ENCODE results near the gene ATE1.

ATE1 gene

GRCh38 chr10:121845044-121845784 lies 82.6 kb downstream of the ATE1 start:
- TF ChIP-seq POLR2AphosphoS5 (IDR thresholded peaks at IDR 0.05; ENCODE audit: low read depth, low read length): no peak
- no peak for TF ChIP-seq TAF1 (IDR thresholded peaks at IDR 0.05; ENCODE audit: borderline replicate concordance, insufficient read depth, low read length)
- no peak for TF ChIP-seq SIN3A (IDR thresholded peaks at IDR 0.05; ENCODE audit: borderline replicate concordance, insufficient read depth, low read length)
- TF ChIP-seq FOXP2 (optimal IDR thresholded peaks at IDR 0.05; ENCODE audit: borderline replicate concordance, extremely low read depth, extremely low read length, insufficient read depth): no peak
- no peak for TF ChIP-seq REST (IDR thresholded peaks at IDR 0.05; ENCODE audit: insufficient read depth in 1 of 2, low read depth in 2 of 2, low read length in 2 of 2)

- no peak for TF ChIP-seq FOXP2 (optimal IDR thresholded peaks at IDR 0.05; ENCODE audit: borderline replicate concordance, extremely low read depth, extremely low read length, insufficient read depth)
- TF ChIP-seq TAF1 (IDR thresholded peaks at IDR 0.05; ENCODE audit: borderline replicate concordance, insufficient read depth, low read length): no peak
- TF ChIP-seq POLR2AphosphoS5 (IDR thresholded peaks at IDR 0.05; ENCODE audit: low read depth, low read length): no peak
- TF ChIP-seq REST (IDR thresholded peaks at IDR 0.05; ENCODE audit: insufficient read depth in 1 of 2, low read depth in 2 of 2, low read length in 2 of 2): no peak
Observed at GRCh38 chr10:121844537-121844936, 83.3 kb downstream of the ATE1 start.

- no peak for TF ChIP-seq POLR2AphosphoS5 (IDR thresholded peaks at IDR 0.05; ENCODE audit: low read depth, low read length)
Observed at GRCh38 chr10:121843379-121843778, 84.5 kb downstream of the ATE1 start.

- no peak for TF ChIP-seq FOXP2 (optimal IDR thresholded peaks at IDR 0.05; ENCODE audit: borderline replicate concordance, extremely low read depth, extremely low read length, insufficient read depth)
- no peak for TF ChIP-seq POLR2AphosphoS5 (IDR thresholded peaks at IDR 0.05; ENCODE audit: low read depth, low read length)
- TF ChIP-seq SIN3A (IDR thresholded peaks at IDR 0.05; ENCODE audit: borderline replicate concordance, insufficient read depth, low read length): no peak
- no peak for TF ChIP-seq REST (IDR thresholded peaks at IDR 0.05; ENCODE audit: insufficient read depth in 1 of 2, low read depth in 2 of 2, low read length in 2 of 2)
- no peak for TF ChIP-seq TAF1 (IDR thresholded peaks at IDR 0.05; ENCODE audit: borderline replicate concordance, insufficient read depth, low read length)
Observed at GRCh38 chr10:121841862-121842261, 86.0 kb downstream of the ATE1 start.

- TF ChIP-seq SIN3A (IDR thresholded peaks at IDR 0.05; ENCODE audit: borderline replicate concordance, insufficient read depth, low read length) (no peak), TAF1 (IDR thresholded peaks at IDR 0.05; ENCODE audit: borderline replicate concordance, insufficient read depth, low read length) (no peak), POLR2AphosphoS5 (IDR thresholded peaks at IDR 0.05; ENCODE audit: low read depth, low read length) (no peak), FOXP2 (optimal IDR thresholded peaks at IDR 0.05; ENCODE audit: borderline replicate concordance, extremely low read depth, extremely low read length, insufficient read depth) (no peak), REST (IDR thresholded peaks at IDR 0.05; ENCODE audit: insufficient read depth in 1 of 2, low read depth in 2 of 2, low read length in 2 of 2) (no peak)
Observed at GRCh38 chr10:121838931-121839330, 88.9 kb downstream of the ATE1 start.
